A673 (cell line): ENCODE data around the gene SLC5A4.

ENCODE experiments used
- CTCF ChIP-seq: fragments of 300-800, 200-600 bp; sonication (generic); conservative IDR thresholded peaks from 2 replicates; pipeline ENCODE4 v1.5.1; 2017; ENCODE audit warnings: low read depth, mild to moderate bottlenecking, antibody characterized with exemption, low read length, moderate library complexity, mixed read lengths
- EZH2 ChIP-seq: fragments of 200-600 bp; sonication (generic); IDR thresholded peaks from 2 replicates; pipeline ENCODE4 v1.6.1; 2017; ENCODE audit warnings: borderline replicate concordance, low read depth, mild to moderate bottlenecking, mixed read lengths, antibody characterized with exemption, low read length; ENCODE audit not compliant: poor library complexity, severe bottlenecking

GRCh38 chr22:32183625-32184024, 71.5 kb downstream of the SLC5A4 start:
- TF ChIP-seq CTCF = no peak
- no peak for TF ChIP-seq EZH2
